Measurements from ENCODE around the gene TRAPPC3.

TRAPPC3 gene

GRCh38 chr1:36150296-36151133 is 1.2 kb upstream of the TRAPPC3 start (continued):
- TF ChIP-seq ZNF26 (tag by site-specific recombination; IDR thresholded peaks at IDR 0.05), result no peak
- 0 out of 2 replicates have a peak, but pooled peaks have one; percentile 30 for TF ChIP-seq ZFHX2 (tag by site-specific recombination; conservative IDR thresholded peaks at IDR 0.05)
- peak; percentile 34; the same call in 1 of the 2 replicates for TF ChIP-seq ZBTB20 (tag by site-specific recombination; IDR thresholded peaks at IDR 0.05)
- no peak for TF ChIP-seq ZBTB7A (tag by site-specific recombination; IDR thresholded peaks at IDR 0.05; ENCODE audit: low read depth)
- no peak for TF ChIP-seq ZNF121 (tag by site-specific recombination; IDR thresholded peaks at IDR 0.05)
- no peak for TF ChIP-seq ZNF324 (tag by site-specific recombination; IDR thresholded peaks at IDR 0.05)
- TF ChIP-seq ZNF610 (tag by site-specific recombination; IDR thresholded peaks at IDR 0.05; ENCODE audit: borderline replicate concordance), result no peak
- TF ChIP-seq ZNF501 (tag by site-specific recombination; IDR thresholded peaks at IDR 0.05), result no peak
- TF ChIP-seq PATZ1 (tag by site-specific recombination; IDR thresholded peaks at IDR 0.05), result peak; percentile 70
- TF ChIP-seq ZBTB48 (tag by site-specific recombination; IDR thresholded peaks at IDR 0.05), result peak; percentile 74
- no peak for TF ChIP-seq ZNF585B (tag by site-specific recombination; IDR thresholded peaks at IDR 0.05)
- peak; percentile 90 for TF ChIP-seq HIC1 (tag by site-specific recombination; IDR thresholded peaks at IDR 0.05)
- TF ChIP-seq ZNF510 (tag by site-specific recombination; IDR thresholded peaks at IDR 0.05; ENCODE audit: insufficient replicate concordance), result no peak
- no peak for TF ChIP-seq ZBTB44 (tag by site-specific recombination; IDR thresholded peaks at IDR 0.05)
- no peak for TF ChIP-seq ZNF791 (tag by site-specific recombination; IDR thresholded peaks at IDR 0.05)
- peak; percentile 34; the same call in 1 of the 2 replicates for TF ChIP-seq ZNF449 (tag by site-specific recombination; IDR thresholded peaks at IDR 0.05)

- POLR2A ChIA-PET, result interaction anchor here (0.6 to 3.8 kb wide), 16 partner anchors 11 to 314 kb away, joined by 3 to 28 read pairs (median 6); partner anchors contain the start of genes LSM10, MRPS15, OSCP1 and THRAP3
- CTCF ChIA-PET, result interaction anchor here (0.6 to 4.4 kb wide), 41 partner anchors 9 to 349 kb away, joined by 3 to 132 read pairs (median 5); partner anchors contain the start of genes AGO1 and THRAP3
- Histone ChIP-seq H3K9me3 (ENCODE audit: control insufficient read depth, insufficient read depth, low read depth, low read length) (no peaks in the 10 kb centered on the region), H3K4me1 (ENCODE audit: control insufficient read depth, insufficient read depth, low read length) (no peaks in the 10 kb centered on the region), H3K36me3 (ENCODE audit: control insufficient read depth in 2 of 2, insufficient read depth in 1 of 2, low read length in 2 of 2) (peaks cover 0 to 17% of the 10 kb centered on the region in 2 experiments; a peak in 1 of 3 replicates), H3K4me3 (ENCODE audit: low read depth, low read length) (peak overlapping the region; percentile 5; the same call in 1 of the 2 replicates), H3K27ac (ENCODE audit: extremely low read depth, low read depth, low read length) (no peak overlapping the region)
- TF ChIP-seq ZBTB10 (tag by site-specific recombination; IDR thresholded peaks at IDR 0.05), result no peak
- no peak for TF ChIP-seq ZSCAN18 (tag by site-specific recombination; IDR thresholded peaks at IDR 0.05)
- no peak for TF ChIP-seq ZNF768 (tag by site-specific recombination; IDR thresholded peaks at IDR 0.05)
- peak; percentile 39; the same call in 1 of the 2 replicates for TF ChIP-seq ZNF341 (tag by site-specific recombination; IDR thresholded peaks at IDR 0.05; ENCODE audit: low read depth)
- no peak for TF ChIP-seq SP3 (tag by site-specific recombination; IDR thresholded peaks at IDR 0.05)
- peak; percentile 82; the same call in 1 of the 2 replicates for TF ChIP-seq ZNF600 (tag by site-specific recombination; IDR thresholded peaks at IDR 0.05)
These were observed 648 bp upstream of the TRAPPC3 start for GRCh38 chr1:36149973-36150295.
